Measurements from ENCODE around the gene APLF. TPM values are rescaled to one million over a fixed set of nuclear protein-coding genes. Genes with fewer than 3 reads are reported as not detected.

The APLF gene
- total RNA-seq, 1 donor from 2014 or later: 3.0 TPM

DNA sequence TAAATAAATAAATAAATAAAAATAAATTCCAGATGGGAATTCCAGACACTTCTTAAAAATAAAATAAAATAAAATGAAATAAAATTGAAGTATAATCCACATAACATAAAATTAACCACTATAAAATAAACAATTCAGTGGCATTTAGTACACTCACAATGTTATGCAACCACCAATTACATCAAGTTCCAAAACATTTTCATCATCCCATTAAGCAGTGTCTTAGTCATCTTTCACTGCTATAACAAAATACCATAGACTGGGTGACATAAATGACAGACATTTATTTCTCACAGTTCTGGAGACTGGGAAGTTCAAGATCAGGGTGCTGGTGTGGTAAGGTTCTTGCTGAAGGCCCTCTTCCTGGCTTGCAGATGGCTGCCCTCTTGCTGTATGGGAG lies 153.4 kb downstream of the APLF start:
- no peak for DNase-seq (ENCODE audit: low spot score)
- H3K27me3 Mint-ChIP-seq (ENCODE audit: insufficient read depth): peaks cover 5% of the 10 kb centered on the region
- peaks cover 6% of the 10 kb centered on the region for H3K9me3 Mint-ChIP-seq
- H3K27ac Mint-ChIP-seq: no peak overlapping the region
- H3K4me1 Mint-ChIP-seq (ENCODE audit: low read depth): no peaks in the 10 kb centered on the region
- no peak overlapping the region for H3K4me3 Mint-ChIP-seq
- intact Hi-C loops (cut with micrococcal nuclease): no loop called here
- H3K36me3 Mint-ChIP-seq (ENCODE audit: low read depth): no peaks in the 10 kb centered on the region

DNA sequence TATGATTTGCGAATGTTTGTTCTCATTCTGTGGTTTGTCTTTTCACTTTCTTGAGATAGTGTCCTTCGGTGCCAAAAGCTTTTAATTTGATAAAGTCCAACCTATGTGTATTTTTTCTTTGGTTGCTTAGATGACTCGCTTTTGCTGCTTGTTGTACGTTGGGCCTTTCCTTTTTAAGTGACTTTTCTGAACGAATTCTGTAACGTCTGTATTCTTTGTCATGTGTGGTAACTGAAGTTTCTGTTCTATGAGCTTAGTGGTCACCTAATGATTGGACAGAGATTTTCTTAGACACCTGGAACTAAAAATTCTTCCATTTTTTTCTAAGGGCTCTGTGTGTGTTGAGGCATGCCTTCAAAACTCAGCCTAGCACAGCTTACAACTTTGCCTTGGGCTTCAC lies 156.4 kb downstream of the APLF start:
- H3K9me3 Mint-ChIP-seq: peaks cover 6% of the 10 kb centered on the region
- intact Hi-C loops (cut with micrococcal nuclease): no loop called here
- DNase-seq (ENCODE audit: low spot score): no peak
- H3K27me3 Mint-ChIP-seq (ENCODE audit: insufficient read depth): peaks cover 13% of the 10 kb centered on the region
- H3K4me3 Mint-ChIP-seq: no peak overlapping the region
- no peaks in the 10 kb centered on the region for H3K4me1 Mint-ChIP-seq (ENCODE audit: low read depth)
- H3K36me3 Mint-ChIP-seq (ENCODE audit: low read depth): no peaks in the 10 kb centered on the region
- H3K27ac Mint-ChIP-seq: no peak overlapping the region

DNA sequence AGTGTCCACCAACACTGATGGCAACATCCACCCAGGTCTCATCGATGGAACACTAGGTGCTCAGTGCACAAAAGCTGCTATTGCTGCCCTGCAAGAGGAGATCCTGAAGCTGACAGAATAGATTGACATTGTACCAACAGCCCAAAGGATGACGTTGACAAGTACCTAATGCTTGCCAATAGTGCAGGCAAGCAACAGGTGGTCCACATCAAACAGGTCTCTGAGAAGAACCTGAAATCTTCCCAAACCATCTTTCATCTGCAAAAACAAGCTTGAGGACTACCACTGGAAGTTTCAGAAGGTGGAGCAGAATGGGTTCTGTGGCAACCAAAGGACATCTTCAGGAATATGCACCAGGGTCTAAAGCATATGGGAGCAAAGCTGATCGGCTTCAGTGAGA lies 160.2 kb downstream of the APLF start:
- Mint-ChIP-seq H3K4me3 (no peak overlapping the region), H3K36me3 (ENCODE audit: low read depth) (no peaks in the 10 kb centered on the region), H3K9me3 (no peaks in the 10 kb centered on the region), H3K4me1 (ENCODE audit: low read depth) (no peaks in the 10 kb centered on the region), H3K27ac (no peak overlapping the region), H3K27me3 (ENCODE audit: insufficient read depth) (peaks cover 33% of the 10 kb centered on the region)
- no peak for DNase-seq (ENCODE audit: low spot score)
- intact Hi-C loops (cut with micrococcal nuclease): no loop called here

Other genes starting within 250 kb of the APLF start
- 84.2 and 85.9 TPM in 2 replicates for gene PPP3R1, start 215.1 kb upstream of the APLF start, total RNA-seq
- gene CNRIP1, start 147.6 kb upstream of the APLF start, total RNA-seq: not detected in 2 replicates
- gene PLEK, start 102.3 kb upstream of the APLF start, total RNA-seq: 3.2 TPM in 2 replicates
- 1.3 and 1.4 TPM in 2 replicates for gene FBXO48, start 291 bp upstream of the APLF start, total RNA-seq
- gene PROKR1, start 176.0 kb downstream of the APLF start, total RNA-seq: not detected in 2 replicates

Data from activated T-helper 1 cell treated with anti-CD3 and anti-CD28 coated beads, Interleukin-12 subunit alpha, Interleukin-12 subunit beta, Interleukin-2, Interleukin-4 antibody, amounts not matched to agents 30 ng/mL and 10 ng/mL and 1 ng/mL, durations not matched to agents 14 hours and 24 hours and 36 hours (primary cell).